ENCODE measurements around the gene ATP11A. TPM values are rescaled to one million over a fixed set of nuclear protein-coding genes. Genes with fewer than 3 reads are reported as not detected.

Gene ATP11A
- total RNA-seq, 1 experiment from 2014 or later = 80.4 TPM

GRCh38 chr13:112842931-112843391 is 153.1 kb downstream of the ATP11A start:
- Histone ChIP-seq H3K4me1 (ENCODE audit: control insufficient read depth in 1 of 2, insufficient read depth in 2 of 2, low read length in 2 of 2) (no peaks in the 10 kb centered on the region), H3K27me3 (ENCODE audit: insufficient read depth, low read length) (no peaks in the 10 kb centered on the region), H3K9ac (ENCODE audit: low read length) (no peak overlapping the region), H2AFZ (ENCODE audit: low read depth, low read length, poor library complexity, severe bottlenecking) (no peak overlapping the region), H3K4me3 (replicated peaks in 1 of 2; ENCODE audit: low read depth in 1 of 2, low read length in 2 of 2) (no peak overlapping the region), H3K36me3 (ENCODE audit: control insufficient read depth in 1 of 2, insufficient read depth in 2 of 2, low read length in 2 of 2) (peaks cover 3 to 20% of the 10 kb centered on the region in 2 experiments; a peak in 2 of 4 replicates), H3K79me2 (ENCODE audit: insufficient read depth, low read length) (no peaks in the 10 kb centered on the region), H3K9me3 (ENCODE audit: control insufficient read depth in 1 of 2, insufficient read depth in 1 of 2, low read depth in 1 of 2, low read length in 2 of 2) (no peaks in the 10 kb centered on the region), H3K27ac (ENCODE audit: low read depth, low read length) (no peak overlapping the region), H3K4me2 (ENCODE audit: low read length) (no peak overlapping the region), H3K9me2 (ENCODE audit: insufficient read depth) (no peaks in the 10 kb centered on the region), H4K20me1 (ENCODE audit: insufficient read depth) (no peaks in the 10 kb centered on the region)
- ChIA-PET CTCF (no interaction called here), POLR2A (no interaction called here), RAD21 (ENCODE audit: low non-redundant PET in 1 of 2, low total read pairs in 2 of 2, uncharacterized antibody in 2 of 2, unreplicated experiment in 2 of 2) (no interaction called here)
- DNase-seq (ENCODE audit: low read depth, low spot score) = no peak
- TF ChIP-seq REST (IDR thresholded peaks at IDR 0.05; ENCODE audit: low read depth) (no peak), ZFX (IDR thresholded peaks at IDR 0.05) (no peak), MAX (IDR thresholded peaks at IDR 0.05) (no peak), ZNF274 (IDR thresholded peaks at IDR 0.05; ENCODE audit: low read depth, low read length) (no peak), SP1 (IDR thresholded peaks at IDR 0.05; ENCODE audit: low read depth) (no peak), RAD21 (IDR thresholded peaks at IDR 0.05; ENCODE audit: low read depth) (no peak), EZH2phosphoT487 (IDR thresholded peaks at IDR 0.05; ENCODE audit: borderline replicate concordance) (no peak), YY1 (IDR thresholded peaks at IDR 0.05; ENCODE audit: extremely low read depth, insufficient replicate concordance, low read depth, low read length) (no peak), CBX3 (IDR thresholded peaks at IDR 0.05; ENCODE audit: low read depth) (no peak), CEBPB (IDR thresholded peaks at IDR 0.05; ENCODE audit: low read depth) (no peak), POLR2A (IDR thresholded peaks at IDR 0.05; ENCODE audit: borderline replicate concordance, extremely low read depth, insufficient read depth, insufficient read length) (no peak), ZBTB33 (IDR thresholded peaks at IDR 0.05; ENCODE audit: extremely low read depth, insufficient replicate concordance, low read length) (no peak), FOSL1 (IDR thresholded peaks at IDR 0.05; ENCODE audit: low read depth) (no peak), SRF (IDR thresholded peaks at IDR 0.05; ENCODE audit: low read depth) (no peak), EZH2 (IDR thresholded peaks at IDR 0.05) (no peak), EGR1 (IDR thresholded peaks at IDR 0.05; ENCODE audit: low read depth) (no peak)
- TF ChIP-seq, protein P1, sequence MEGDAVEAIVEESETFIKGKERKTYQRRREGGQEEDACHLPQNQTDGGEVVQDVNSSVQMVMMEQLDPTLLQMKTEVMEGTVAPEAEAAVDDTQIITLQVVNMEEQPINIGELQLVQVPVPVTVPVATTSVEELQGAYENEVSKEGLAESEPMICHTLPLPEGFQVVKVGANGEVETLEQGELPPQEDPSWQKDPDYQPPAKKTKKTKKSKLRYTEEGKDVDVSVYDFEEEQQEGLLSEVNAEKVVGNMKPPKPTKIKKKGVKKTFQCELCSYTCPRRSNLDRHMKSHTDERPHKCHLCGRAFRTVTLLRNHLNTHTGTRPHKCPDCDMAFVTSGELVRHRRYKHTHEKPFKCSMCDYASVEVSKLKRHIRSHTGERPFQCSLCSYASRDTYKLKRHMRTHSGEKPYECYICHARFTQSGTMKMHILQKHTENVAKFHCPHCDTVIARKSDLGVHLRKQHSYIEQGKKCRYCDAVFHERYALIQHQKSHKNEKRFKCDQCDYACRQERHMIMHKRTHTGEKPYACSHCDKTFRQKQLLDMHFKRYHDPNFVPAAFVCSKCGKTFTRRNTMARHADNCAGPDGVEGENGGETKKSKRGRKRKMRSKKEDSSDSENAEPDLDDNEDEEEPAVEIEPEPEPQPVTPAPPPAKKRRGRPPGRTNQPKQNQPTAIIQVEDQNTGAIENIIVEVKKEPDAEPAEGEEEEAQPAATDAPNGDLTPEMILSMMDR (IDR thresholded peaks at IDR 0.05 in 2 of 3, conservative IDR thresholded peaks at IDR 0.05 in 1 of 3; ENCODE audit: borderline replicate concordance in 1 of 3, insufficient read depth in 1 of 3, low read depth in 2 of 3, low read length in 2 of 3) = no peak
- no peak for ATAC-seq
- no TSS peak for BruUV-seq (replicated peaks)
- intact Hi-C loops (cut with micrococcal nuclease) = no loop called here

All from HCT116 (cell line).